ENCODE data around the gene NFATC1.
A peak's percentile ranks its signal among the peaks of the same experiment; 100 is the strongest.

Gene NFATC1

DNA sequence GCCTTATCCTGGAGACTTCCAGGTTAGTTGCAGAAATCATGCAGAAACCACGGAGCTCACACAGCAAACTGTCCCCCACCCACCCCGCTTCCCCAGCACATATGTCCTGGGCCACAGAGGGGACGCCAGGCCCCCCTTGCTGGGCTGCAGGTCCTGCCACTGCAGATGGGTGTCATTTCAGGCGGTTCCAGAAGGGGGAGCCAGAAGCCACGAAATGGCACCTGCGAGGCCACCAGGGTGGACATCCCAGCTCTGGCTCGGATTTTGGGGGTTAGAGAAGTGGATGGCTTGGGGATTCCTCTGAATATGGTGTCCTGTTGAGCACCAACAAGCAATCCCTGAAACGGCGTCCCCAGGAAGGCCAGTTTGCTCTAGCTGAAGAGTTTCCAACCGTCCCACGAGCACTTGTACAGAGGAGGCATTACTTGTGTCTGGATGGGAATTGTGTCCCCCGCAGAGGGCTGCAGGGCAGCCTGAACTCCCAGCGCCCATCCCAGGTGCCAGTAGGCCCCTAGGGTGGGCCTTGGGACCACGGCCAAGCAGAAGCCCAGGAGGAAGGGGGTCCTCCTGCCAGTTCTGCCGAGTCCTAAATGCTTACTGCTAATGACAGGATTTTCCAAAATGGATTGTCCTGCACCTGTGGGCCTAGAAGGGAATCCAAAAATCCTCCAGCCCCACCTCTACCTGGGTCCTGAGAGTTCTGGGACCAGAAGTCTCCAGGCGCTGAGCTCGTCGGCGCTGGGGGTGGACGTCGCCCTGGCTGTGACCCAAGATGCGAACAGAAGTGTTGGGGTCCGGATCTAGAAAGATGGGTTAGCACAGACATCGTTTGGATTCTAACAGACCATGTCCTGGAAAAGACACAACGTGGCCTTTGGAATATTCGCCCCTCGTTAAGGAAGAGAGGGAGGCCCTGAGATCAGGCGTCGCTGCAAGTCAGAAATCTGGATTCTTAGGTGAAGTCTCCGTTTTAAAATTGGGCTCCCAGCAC is 14.6 kb upstream of the NFATC1 start:
- H3K4me3 ChIP-seq (ENCODE audit: low read depth, low read length): no peak overlapping the region
- TF ChIP-seq, protein P1, sequence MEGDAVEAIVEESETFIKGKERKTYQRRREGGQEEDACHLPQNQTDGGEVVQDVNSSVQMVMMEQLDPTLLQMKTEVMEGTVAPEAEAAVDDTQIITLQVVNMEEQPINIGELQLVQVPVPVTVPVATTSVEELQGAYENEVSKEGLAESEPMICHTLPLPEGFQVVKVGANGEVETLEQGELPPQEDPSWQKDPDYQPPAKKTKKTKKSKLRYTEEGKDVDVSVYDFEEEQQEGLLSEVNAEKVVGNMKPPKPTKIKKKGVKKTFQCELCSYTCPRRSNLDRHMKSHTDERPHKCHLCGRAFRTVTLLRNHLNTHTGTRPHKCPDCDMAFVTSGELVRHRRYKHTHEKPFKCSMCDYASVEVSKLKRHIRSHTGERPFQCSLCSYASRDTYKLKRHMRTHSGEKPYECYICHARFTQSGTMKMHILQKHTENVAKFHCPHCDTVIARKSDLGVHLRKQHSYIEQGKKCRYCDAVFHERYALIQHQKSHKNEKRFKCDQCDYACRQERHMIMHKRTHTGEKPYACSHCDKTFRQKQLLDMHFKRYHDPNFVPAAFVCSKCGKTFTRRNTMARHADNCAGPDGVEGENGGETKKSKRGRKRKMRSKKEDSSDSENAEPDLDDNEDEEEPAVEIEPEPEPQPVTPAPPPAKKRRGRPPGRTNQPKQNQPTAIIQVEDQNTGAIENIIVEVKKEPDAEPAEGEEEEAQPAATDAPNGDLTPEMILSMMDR (IDR thresholded peaks at IDR 0.05; ENCODE audit: low read depth, low read length): peak; percentile 84

DNA sequence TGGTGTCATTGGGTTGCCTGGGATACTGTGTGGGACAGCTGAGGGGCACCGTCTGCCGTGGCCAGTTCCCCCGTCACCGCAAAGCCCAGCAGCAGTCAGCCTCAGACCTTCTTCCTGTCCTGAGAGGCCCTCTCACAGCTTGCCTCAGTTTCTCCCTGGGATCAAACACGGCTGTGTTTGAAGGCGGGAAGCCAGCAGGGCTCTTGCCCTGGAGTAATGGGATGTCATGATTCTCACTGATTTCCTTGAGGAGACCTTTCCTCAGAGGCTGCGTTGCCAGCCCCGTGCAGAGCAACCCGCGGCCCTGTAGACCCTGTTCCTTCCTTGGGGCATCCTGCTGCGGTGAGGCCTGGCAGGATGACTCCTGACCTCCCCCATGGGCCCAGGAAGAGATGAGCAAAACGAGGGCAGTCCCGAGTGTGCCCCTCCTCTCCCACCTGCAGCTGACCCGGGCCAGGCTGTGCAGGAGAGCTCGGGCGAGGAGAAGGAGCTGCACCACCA is 13.9 kb upstream of the NFATC1 start:
- TF ChIP-seq, protein P1 (IDR thresholded peaks at IDR 0.05; ENCODE audit: low read depth, low read length): no peak
- no peak overlapping the region for H3K4me3 ChIP-seq (ENCODE audit: low read depth, low read length)

DNA sequence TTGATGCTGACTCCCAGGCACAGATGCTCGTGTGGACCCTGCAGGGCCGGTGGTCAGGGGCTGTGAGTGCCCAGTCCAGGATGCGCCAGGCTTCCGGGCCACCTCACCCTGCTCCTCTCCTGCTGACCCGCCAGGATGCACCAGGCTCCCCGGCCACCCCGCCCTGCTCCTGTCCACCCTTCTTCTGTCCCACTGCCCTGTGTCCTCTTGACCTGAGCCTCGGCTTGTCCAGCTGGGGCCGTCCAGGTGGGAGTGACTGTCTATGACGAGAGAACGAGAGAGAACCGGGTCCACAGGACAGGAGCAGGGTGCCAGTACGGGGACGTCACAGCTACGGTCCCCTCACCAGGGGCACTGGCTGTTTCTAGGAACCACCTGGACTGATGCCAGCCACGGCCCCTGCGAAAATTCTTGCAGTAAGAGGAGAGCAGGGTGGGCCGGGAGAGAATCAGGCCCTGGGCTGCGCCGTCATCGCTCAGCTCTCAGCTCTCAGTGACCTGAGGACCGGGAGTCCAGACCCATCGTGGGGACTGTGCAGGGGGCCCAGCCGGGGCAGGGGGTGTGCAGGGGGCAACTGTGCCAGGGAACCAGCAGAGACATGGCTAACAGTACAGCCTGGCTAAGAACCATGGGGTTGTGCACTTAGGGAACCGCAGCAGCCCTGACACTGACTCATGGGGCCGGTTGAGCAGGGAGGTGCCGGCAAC is 12.9 kb upstream of the NFATC1 start:
- no peak overlapping the region for H3K4me3 ChIP-seq (ENCODE audit: low read depth, low read length)
- TF ChIP-seq, protein P1 (IDR thresholded peaks at IDR 0.05; ENCODE audit: low read depth, low read length): no peak

DNA sequence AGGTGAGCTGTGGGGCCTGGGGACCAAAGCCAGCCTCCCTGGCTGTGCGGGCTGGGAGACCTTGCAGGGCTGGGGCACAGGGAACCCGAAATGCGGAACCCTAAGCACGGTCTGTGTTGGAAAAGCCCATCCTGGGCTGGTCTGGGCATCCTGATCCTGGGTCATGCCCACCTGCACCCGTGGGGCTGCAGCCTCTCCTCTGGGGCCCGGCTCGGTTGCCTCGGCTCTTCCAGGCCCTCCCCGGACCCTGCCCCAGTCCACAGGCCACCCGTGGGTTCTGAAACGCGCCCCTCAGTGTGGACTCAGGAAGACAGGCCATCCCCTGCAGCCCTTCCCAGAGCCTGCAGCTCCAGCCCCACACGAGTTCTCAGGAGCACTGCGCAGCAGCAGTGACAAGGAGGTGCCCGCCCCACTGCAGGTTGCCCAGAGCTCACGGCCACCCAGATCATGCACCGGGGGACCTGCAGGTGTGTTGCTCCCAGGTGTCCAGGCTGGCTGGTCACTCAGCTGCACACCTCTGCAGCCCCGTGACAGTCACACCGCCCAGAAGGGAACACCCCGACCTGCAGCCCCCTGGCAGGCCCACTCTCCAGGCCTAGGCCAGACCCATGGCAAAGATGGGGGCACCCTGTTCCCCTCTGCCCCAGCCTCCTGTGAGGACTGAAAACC is 12.2 kb upstream of the NFATC1 start:
- H3K4me3 ChIP-seq (ENCODE audit: low read depth, low read length): no peak overlapping the region
- TF ChIP-seq, protein P1 (IDR thresholded peaks at IDR 0.05; ENCODE audit: low read depth, low read length): no peak

DNA sequence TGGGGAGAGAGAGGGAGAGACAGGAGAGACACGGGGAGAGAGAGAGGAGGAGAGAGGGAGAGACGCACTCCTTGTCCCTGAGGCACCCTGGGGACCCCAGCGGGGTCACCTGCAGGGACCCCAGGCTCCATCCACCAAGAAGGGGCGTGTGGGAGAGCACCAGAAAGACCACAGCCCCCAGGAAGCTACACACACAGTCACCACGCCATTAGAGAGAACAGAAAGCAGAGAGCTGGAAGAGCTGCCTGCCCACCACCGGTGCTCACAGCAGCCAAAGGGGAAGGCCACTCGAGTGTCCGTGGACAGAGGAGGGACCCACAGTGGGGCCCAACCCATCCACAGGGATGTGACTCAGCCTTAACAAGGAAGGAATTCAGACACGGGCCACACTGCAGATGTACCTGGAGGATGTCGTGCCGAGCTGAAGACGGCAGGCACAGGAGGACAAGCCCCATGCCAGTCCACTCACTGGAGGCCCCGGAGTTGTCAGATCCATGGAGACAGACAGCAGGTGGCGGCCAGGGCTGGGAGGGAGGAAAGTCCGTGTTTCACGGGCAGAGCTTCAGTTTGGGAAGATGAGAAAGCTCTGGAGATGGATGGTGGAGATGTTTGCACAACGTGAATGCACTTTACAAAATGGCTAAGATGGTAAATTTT is 11.5 kb upstream of the NFATC1 start:
- TF ChIP-seq, protein P1 (IDR thresholded peaks at IDR 0.05; ENCODE audit: low read depth, low read length): no peak
- H3K4me3 ChIP-seq (ENCODE audit: low read depth, low read length): no peak overlapping the region

DNA sequence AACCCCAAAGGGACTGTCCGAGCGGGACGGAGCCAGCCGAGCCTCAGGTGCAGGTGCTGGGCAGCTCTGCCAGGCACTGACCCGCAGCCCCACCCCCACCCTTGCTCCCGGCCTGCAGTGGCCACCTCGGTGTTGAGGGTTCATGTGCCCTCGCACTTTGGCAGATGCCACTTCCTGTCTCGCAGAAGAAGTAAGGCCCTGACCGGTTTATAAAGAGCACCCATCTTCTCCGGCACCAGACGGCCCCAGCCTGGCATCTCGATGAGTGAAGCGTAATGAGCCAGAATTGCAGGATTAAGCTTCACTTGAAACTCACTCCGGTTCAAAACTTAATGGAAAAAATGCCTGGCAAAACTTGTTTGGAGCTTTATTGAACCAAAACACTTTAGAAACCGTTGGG is 10.9 kb upstream of the NFATC1 start:
- TF ChIP-seq, protein P1 (IDR thresholded peaks at IDR 0.05; ENCODE audit: low read depth, low read length): no peak
- H3K4me3 ChIP-seq (ENCODE audit: low read depth, low read length): no peak overlapping the region
